ENCODE measurements around the gene ZNF529. TPM values are rescaled to one million over a fixed set of nuclear protein-coding genes. Genes with fewer than 3 reads are reported as not detected.
"Not testable (repeated sequence)": the region's sequence is repeated elsewhere in the genome, so short reads cannot be mapped to it uniquely, and the experiment has no call there.

The ZNF529 gene
- 13.7 TPM for total RNA-seq

- DNase-seq (ENCODE audit: low read depth in 2 of 3, low spot score in 2 of 3), result peak; percentile 70 to 96 (median 95)
Measured at GRCh38 chr19:36573020-36573894, at the start of gene ZNF529. TSS of gene ZNF529 (minus strand) at chr19:36573292. CDS start at chr19:36572346, 946 bp downstream.

GRCh38 chr19:36605877-36606478 is 32.9 kb upstream of the ZNF529 start:
- DNase-seq (ENCODE audit: low read depth in 2 of 3, low spot score in 2 of 3), result peak in 1 of 3 donors; percentile 22

GRCh38 chr19:36605101-36605876 is 32.2 kb upstream of the ZNF529 start, which contains the start of gene ZNF382:
TSS of gene ZNF382 (plus strand) at chr19:36605313. CDS start at chr19:36609915, 4,602 bp downstream.
- DNase-seq (ENCODE audit: low read depth in 2 of 3, low spot score in 2 of 3), result peak; percentile 73 to 89 (median 89)

GRCh38 chr19:36604656-36605100 is 31.6 kb upstream of the ZNF529 start:
- peak; percentile 63 to 90 (median 87) for DNase-seq (ENCODE audit: low read depth in 2 of 3, low spot score in 2 of 3)

GRCh38 chr19:36602681-36603080 is 29.6 kb upstream of the ZNF529 start:
- DNase-seq (ENCODE audit: low read depth in 2 of 3, low spot score in 2 of 3), result not testable (repeated sequence)

- DNase-seq (ENCODE audit: low read depth in 2 of 3, low spot score in 2 of 3), result no peak
Measured at GRCh38 chr19:36579255-36579654, 6.2 kb upstream of the ZNF529 start.

GRCh38 chr19:36577271-36577996 is 4.3 kb upstream of the ZNF529 start:
- DNase-seq (ENCODE audit: low read depth in 2 of 3, low spot score in 2 of 3), result no peak

- DNase-seq (ENCODE audit: low read depth in 2 of 3, low spot score in 2 of 3), result no peak
Measured at GRCh38 chr19:36574741-36575140, 1.6 kb upstream of the ZNF529 start.

GRCh38 chr19:36573895-36574720 is 1.0 kb upstream of the ZNF529 start:
- DNase-seq (ENCODE audit: low read depth in 2 of 3, low spot score in 2 of 3), result no peak

- DNase-seq (ENCODE audit: low read depth in 2 of 3, low spot score in 2 of 3), result peak in 1 of 3 donors; percentile 4
Measured at GRCh38 chr19:36572593-36573019, 486 bp downstream of the ZNF529 start.

GRCh38 chr19:36564391-36564790 is 8.7 kb downstream of the ZNF529 start:
- no peak for DNase-seq (ENCODE audit: low read depth in 2 of 3, low spot score in 2 of 3)

- peak in 1 of 3 donors; percentile 45 for DNase-seq (ENCODE audit: low read depth in 2 of 3, low spot score in 2 of 3)
Measured at GRCh38 chr19:36547001-36547732, 25.9 kb downstream of the ZNF529 start.

- peak in 2 of 3 donors; percentile 39 to 51 for DNase-seq (ENCODE audit: low read depth in 2 of 3, low spot score in 2 of 3)
Measured at GRCh38 chr19:36528921-36529518, 44.1 kb downstream of the ZNF529 start.

- DNase-seq (ENCODE audit: low read depth in 2 of 3, low spot score in 2 of 3), result peak; percentile 74 to 98 (median 96)
Measured at GRCh38 chr19:36528194-36528920, 44.7 kb downstream of the ZNF529 start, which contains the start of gene ZNF260. TSS of gene ZNF260 (minus strand) at chr19:36528271. CDS start at chr19:36515238, 13,033 bp downstream.

- no peak for DNase-seq (ENCODE audit: low read depth in 2 of 3, low spot score in 2 of 3)
Measured at GRCh38 chr19:36527873-36528193, 45.3 kb downstream of the ZNF529 start.

- DNase-seq (ENCODE audit: low read depth in 2 of 3, low spot score in 2 of 3), result no peak
Measured at GRCh38 chr19:36527341-36527740, 45.8 kb downstream of the ZNF529 start.

GRCh38 chr19:36526581-36526980 is 46.5 kb downstream of the ZNF529 start:
- DNase-seq (ENCODE audit: low read depth in 2 of 3, low spot score in 2 of 3), result no peak

GRCh38 chr19:36524617-36525016 is 48.5 kb downstream of the ZNF529 start:
- DNase-seq (ENCODE audit: low read depth in 2 of 3, low spot score in 2 of 3), result no peak

All from hematopoietic multipotent progenitor cell (in vitro differentiated cells).